GM12878 (cell line): Measurements from ENCODE around the gene MLN. TPM values are rescaled to one million over a fixed set of nuclear protein-coding genes. Genes with fewer than 3 reads are reported as not detected.

Source experiments
- ATAC-seq: fragments of 200-7000 bp; cut with Tn5 transposase; 3 replicates; pipeline ENCODE4 v1.9.1; 2020; ENCODE audit warnings: mild to moderate bottlenecking, moderate library complexity
- BruUV-seq: library from RNA; stranded (reverse); fragments of 400-500 nt; replicated peaks from 2 replicates; lab custom pipeline; 2021; lab: Mats Ljungman, UMichigan
- CTCF ChIA-PET: fragments of 300-600 bp; sonication (Branson Sonifier 250); formaldehyde crosslinking; extraction: SDS; loops from one replicate; lab custom pipeline; 2021; ENCODE audit warnings: inconsistent platforms; lab: Yijun Ruan, JAX
- POLR2A ChIA-PET: fragments of 350-600 bp; formaldehyde crosslinking; extraction: SDS; loops from one replicate; lab custom pipeline; 2021; ENCODE audit warnings: inconsistent platforms; lab: Charles Lee
- RAD21 ChIA-PET: fragments of 300-600 bp; sonication (Branson Sonifier 250); formaldehyde crosslinking; loops from one replicate; lab custom pipeline; 2023; ENCODE audit warnings: antibody characterized with exemption; ENCODE audit not compliant: unreplicated experiment; lab: Charles Lee
- SMC1A ChIA-PET: fragments of 300-600 bp; sonication (Branson Sonifier 250); formaldehyde crosslinking; loops from one replicate; lab custom pipeline; 2023; ENCODE audit not compliant: unreplicated experiment, uncharacterized antibody; lab: Charles Lee
- DNase-seq: peaks from one replicate; pipeline ENCODE4 v3.0.0-alpha.2; 2011; ENCODE audit warnings: low read depth, low spot score
- FAIRE-seq: peaks from 3 replicates; lab custom pipeline; 2011; peaks lifted over from hg19 to GRCh38; lab: Jason Lieb, UNC
- H2AFZ ChIP-seq: 2 replicates; pipeline ENCODE4 v1.6.0; 2011; ENCODE audit warnings: low read depth, low read length, control low read depth; ENCODE audit not compliant: control insufficient read depth
- H3K27ac ChIP-seq: 2 replicates; pipeline ENCODE4 v1.5.1; 2011; ENCODE audit warnings: control low read depth; ENCODE audit not compliant: control insufficient read depth, insufficient read depth
- H3K27me3 ChIP-seq, 2 experiments: replicated peaks in 1 of 2; 2 replicates each; pipeline versions ENCODE4 v1.6.0 to v1.6.1; 2011; ENCODE audit warnings: low read length in 1 of 2; ENCODE audit not compliant: control insufficient read depth in 2 of 2, insufficient read depth in 2 of 2
- H3K36me3 ChIP-seq, 2 experiments: 2 replicates each; pipeline ENCODE4 v1.5.1; 2011; ENCODE audit warnings: low read length in 1 of 2; ENCODE audit not compliant: control insufficient read depth in 2 of 2, insufficient read depth in 2 of 2
- H3K4me1 ChIP-seq: 2 replicates; pipeline ENCODE4 v1.6.1; 2011; ENCODE audit warnings: mild to moderate bottlenecking, low read length, moderate library complexity, mixed read lengths; ENCODE audit not compliant: control insufficient read depth, insufficient read depth
- H3K4me2 ChIP-seq: 2 replicates; pipeline ENCODE4 v1.6.0; 2011; ENCODE audit warnings: control low read depth; ENCODE audit not compliant: control insufficient read depth, insufficient read depth
- H3K4me3 ChIP-seq: fragments of 200-600 bp; sonication (generic); 2 replicates; pipeline ENCODE4 v1.5.1; 2016
- H3K79me2 ChIP-seq: 2 replicates; pipeline ENCODE4 v1.6.0; 2011; ENCODE audit warnings: low read length; ENCODE audit not compliant: control insufficient read depth, insufficient read depth
- H3K9ac ChIP-seq: 2 replicates; pipeline ENCODE4 v1.8.0; 2011; ENCODE audit warnings: low read length, control low read depth, mixed read lengths; ENCODE audit not compliant: control insufficient read depth, insufficient read depth
- H3K9me3 ChIP-seq: replicated peaks from 3 replicates; pipeline ENCODE4 v1.5.1; 2011; ENCODE audit warnings: mild to moderate bottlenecking, low read length; ENCODE audit not compliant: control insufficient read depth, insufficient read depth
- H4K20me1 ChIP-seq: 2 replicates; pipeline ENCODE4 v1.6.0; 2011; ENCODE audit not compliant: control insufficient read depth, insufficient read depth
- ASH2L ChIP-seq: fragments of 300-600, 200-600 bp; sonication (generic); IDR thresholded peaks from 2 replicates; pipeline ENCODE4 v1.6.1; 2017; ENCODE audit warnings: low read depth, mild to moderate bottlenecking, borderline replicate concordance
- CEBPB ChIP-seq, 2 experiments: fragments of 150-350 bp in 1 of 2; IDR thresholded peaks; 2 replicates each; pipeline ENCODE4 v1.6.1; 2012 to 2014; ENCODE audit warnings: low read depth in 2 of 2, low read length in 2 of 2, borderline replicate concordance in 1 of 2, inconsistent platforms in 1 of 2
- CHD4 ChIP-seq: fragments of 200-600 bp; sonication (generic); IDR thresholded peaks from 2 replicates; pipeline ENCODE4 v1.6.1; 2016; ENCODE audit warnings: mild to moderate bottlenecking
- FOS ChIP-seq: IDR thresholded peaks from 3 replicates; pipeline ENCODE4 v1.6.1; 2011; ENCODE audit warnings: borderline replicate concordance; ENCODE audit not compliant: insufficient read length; ENCODE audit errors: extremely low read depth
- GATAD2B ChIP-seq: fragments of 450-650 bp; conservative IDR thresholded peaks from 2 replicates; pipeline ENCODE4 v1.6.1; 2017; ENCODE audit warnings: low read depth, mild to moderate bottlenecking, moderate library complexity
- MEF2A ChIP-seq: IDR thresholded peaks from 2 replicates; pipeline ENCODE4 v1.6.1; 2011; ENCODE audit warnings: low read depth, mild to moderate bottlenecking, low read length, moderate library complexity; ENCODE audit not compliant: insufficient read depth
- NFYA ChIP-seq: IDR thresholded peaks from 2 replicates; pipeline ENCODE4 v1.6.1; 2011; ENCODE audit warnings: low read depth, mild to moderate bottlenecking, low read length, improper control_type of control experiment, borderline replicate concordance
- PML ChIP-seq: IDR thresholded peaks from 2 replicates; pipeline ENCODE4 v1.6.1; 2012; ENCODE audit warnings: low read length, inconsistent platforms
- RBBP5 ChIP-seq: fragments of 200-600 bp; sonication (generic); conservative IDR thresholded peaks from 2 replicates; pipeline ENCODE4 v1.6.1; 2016
- SMAD5 ChIP-seq: IDR thresholded peaks from 2 replicates; pipeline ENCODE4 v1.6.1; 2016; ENCODE audit warnings: antibody characterized with exemption, low read depth
- TAF1 ChIP-seq: IDR thresholded peaks from 2 replicates; pipeline ENCODE4 v1.6.1; 2011; ENCODE audit warnings: mild to moderate bottlenecking, low read depth, low read length, borderline replicate concordance
- TCF3 ChIP-seq: IDR thresholded peaks from 2 replicates; pipeline ENCODE4 v1.6.1; 2012; ENCODE audit warnings: low read depth, mild to moderate bottlenecking, low read length, borderline replicate concordance; ENCODE audit not compliant: insufficient read depth
- WGBS: methylation state at CpG from one replicate; pipeline ENCODE4 v1.1.6; 2016; ENCODE audit warnings: low lambda C conversion rate; ENCODE audit not compliant: insufficient replicate concordance, insufficient coverage; ENCODE audit errors: missing lambda C conversion rate; 5-methylcytosine and 5-hydroxymethylcytosine counted together
- in situ Hi-C: fragments of 300-500 bp; cut with MboI; formaldehyde crosslinking; loops from 9 replicates; pipeline ENCODE4 v1.14.3; 2018; ENCODE audit warnings: mixed read lengths
- intact Hi-C: fragments of 100-400 bp; cut with micrococcal nuclease; formaldehyde crosslinking; loops from one replicate; pipeline ENCODE4 v1.14.2; 2022; ENCODE audit not compliant: unreplicated experiment
- polyA plus RNA-seq, 11 experiments: library from polyadenylated mRNA; depleted of rRNA in 4 of 11; unstranded in 6 of 11; stranded (reverse) in 5 of 11; fragments of >200 nt; fragmentation: Nextera tagmentation in 4 of 11; fragmentation: Illumina TruSeq in 1 of 11; extraction: Ambion mirVana in 4 of 11; extraction: Trizol in 1 of 11; gene quantifications; 1 replicate in 1 of 11; 2 replicates in 10 of 11; pipeline versions ENCODE4 v1.2.1 to v1.2.3, GENCODE V29; 2011 to 2016; ENCODE audit warnings: inconsistent platforms in 2 of 11, missing spikeins in 2 of 11, low read depth in 1 of 11
- total RNA-seq, 4 experiments: library from RNA; depleted of rRNA in 3 of 4; stranded (reverse); fragments of >200 nt in 3 of 4; fragmentation: Illumina TruSeq in 1 of 4; extraction: Trizol in 1 of 4; gene quantifications; 2 replicates each; pipeline versions ENCODE4 v1.2.1 to v1.2.3, GENCODE V29; 2013 to 2021
- TF ChIP-seq, protein P1 (sequence below): fragments of 150-350 bp; IDR thresholded peaks from 2 replicates; pipeline ENCODE4 v1.6.1; 2016; ENCODE audit warnings: low read depth, low read length
- TF ChIP-seq, protein P2 (sequence below): fragments of 450-650 bp; formaldehyde crosslinking; IDR thresholded peaks from 2 replicates; pipeline ENCODE4 v1.4.0; 2022; ENCODE audit warnings: mild to moderate bottlenecking, moderate library complexity

The MLN gene
- total and polyA plus RNA-seq, 10 of the 15 experiments (the other 5 are each of a cell fraction or from before 2014, with no cell fraction given), result not detected

GRCh38 chr6:33783781-33784520, 19.9 kb downstream of the MLN start:
- Histone ChIP-seq H3K4me1 (peaks cover 6% of the 10 kb centered on the region), H3K79me2 (peaks cover 30% of the 10 kb centered on the region), H3K9me3 (no peaks in the 10 kb centered on the region), H3K27me3 (no peaks in the 10 kb centered on the region), H4K20me1 (no peaks in the 10 kb centered on the region; the same call in 1 of the 2 replicates), H2AFZ (no peak overlapping the region), H3K27ac (no peak overlapping the region)
- ATAC-seq (no peak), DNase-seq (no peak)
- ChIA-PET POLR2A (no interaction called here), CTCF (no interaction called here), SMC1A (no interaction called here)
- intact Hi-C loops, result no loop called here
- TF ChIP-seq PML (no peak), GATAD2B (no peak), FOS (no peak), NFYA (no peak), ASH2L (no peak), CHD4 (no peak), MEF2A (no peak), RBBP5 (no peak), CEBPB (IDR thresholded peaks at IDR 0.05; ENCODE audit: borderline replicate concordance in 1 of 2, low read depth in 2 of 2, low read length in 2 of 2) (no peak), SMAD5 (no peak), TAF1 (no peak), TCF3 (no peak)
- TF ChIP-seq, protein P1, sequence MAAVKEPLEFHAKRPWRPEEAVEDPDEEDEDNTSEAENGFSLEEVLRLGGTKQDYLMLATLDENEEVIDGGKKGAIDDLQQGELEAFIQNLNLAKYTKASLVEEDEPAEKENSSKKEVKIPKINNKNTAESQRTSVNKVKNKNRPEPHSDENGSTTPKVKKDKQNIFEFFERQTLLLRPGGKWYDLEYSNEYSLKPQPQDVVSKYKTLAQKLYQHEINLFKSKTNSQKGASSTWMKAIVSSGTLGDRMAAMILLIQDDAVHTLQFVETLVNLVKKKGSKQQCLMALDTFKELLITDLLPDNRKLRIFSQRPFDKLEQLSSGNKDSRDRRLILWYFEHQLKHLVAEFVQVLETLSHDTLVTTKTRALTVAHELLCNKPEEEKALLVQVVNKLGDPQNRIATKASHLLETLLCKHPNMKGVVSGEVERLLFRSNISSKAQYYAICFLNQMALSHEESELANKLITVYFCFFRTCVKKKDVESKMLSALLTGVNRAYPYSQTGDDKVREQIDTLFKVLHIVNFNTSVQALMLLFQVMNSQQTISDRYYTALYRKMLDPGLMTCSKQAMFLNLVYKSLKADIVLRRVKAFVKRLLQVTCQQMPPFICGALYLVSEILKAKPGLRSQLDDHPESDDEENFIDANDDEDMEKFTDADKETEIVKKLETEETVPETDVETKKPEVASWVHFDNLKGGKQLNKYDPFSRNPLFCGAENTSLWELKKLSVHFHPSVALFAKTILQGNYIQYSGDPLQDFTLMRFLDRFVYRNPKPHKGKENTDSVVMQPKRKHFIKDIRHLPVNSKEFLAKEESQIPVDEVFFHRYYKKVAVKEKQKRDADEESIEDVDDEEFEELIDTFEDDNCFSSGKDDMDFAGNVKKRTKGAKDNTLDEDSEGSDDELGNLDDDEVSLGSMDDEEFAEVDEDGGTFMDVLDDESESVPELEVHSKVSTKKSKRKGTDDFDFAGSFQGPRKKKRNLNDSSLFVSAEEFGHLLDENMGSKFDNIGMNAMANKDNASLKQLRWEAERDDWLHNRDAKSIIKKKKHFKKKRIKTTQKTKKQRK, result no peak
- TF ChIP-seq, protein P2, sequence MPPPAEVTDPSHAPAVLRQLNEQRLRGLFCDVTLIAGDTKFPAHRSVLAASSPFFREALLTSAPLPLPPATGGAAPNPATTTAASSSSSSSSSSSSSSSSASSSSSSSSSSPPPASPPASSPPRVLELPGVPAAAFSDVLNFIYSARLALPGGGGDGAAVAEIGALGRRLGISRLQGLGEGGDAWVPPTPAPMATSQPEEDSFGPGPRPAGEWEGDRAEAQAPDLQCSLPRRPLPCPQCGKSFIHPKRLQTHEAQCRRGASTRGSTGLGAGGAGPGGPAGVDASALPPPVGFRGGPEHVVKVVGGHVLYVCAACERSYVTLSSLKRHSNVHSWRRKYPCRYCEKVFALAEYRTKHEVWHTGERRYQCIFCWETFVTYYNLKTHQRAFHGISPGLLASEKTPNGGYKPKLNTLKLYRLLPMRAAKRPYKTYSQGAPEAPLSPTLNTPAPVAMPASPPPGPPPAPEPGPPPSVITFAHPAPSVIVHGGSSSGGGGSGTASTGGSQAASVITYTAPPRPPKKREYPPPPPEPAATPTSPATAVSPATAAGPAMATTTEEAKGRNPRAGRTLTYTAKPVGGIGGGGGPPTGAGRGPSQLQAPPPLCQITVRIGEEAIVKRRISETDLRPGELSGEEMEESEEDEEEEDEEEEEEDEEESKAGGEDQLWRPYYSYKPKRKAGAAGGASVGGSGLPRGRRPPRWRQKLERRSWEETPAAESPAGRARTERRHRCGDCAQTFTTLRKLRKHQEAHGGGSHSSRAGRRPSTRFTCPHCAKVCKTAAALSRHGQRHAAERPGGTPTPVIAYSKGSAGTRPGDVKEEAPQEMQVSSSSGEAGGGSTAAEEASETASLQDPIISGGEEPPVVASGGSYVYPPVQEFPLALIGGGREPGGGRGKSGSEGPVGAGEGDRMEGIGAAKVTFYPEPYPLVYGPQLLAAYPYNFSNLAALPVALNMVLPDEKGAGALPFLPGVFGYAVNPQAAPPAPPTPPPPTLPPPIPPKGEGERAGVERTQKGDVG (CRISPR knock-in tag), result no peak
- TF ChIP-seq, all 136 proteins: peak for 0
- Histone ChIP-seq H3K4me2 (no peak overlapping the region), H3K4me3 (no peak overlapping the region), H3K36me3 (peaks cover 8 to 25% of the 10 kb centered on the region in 2 experiments; a peak in 3 of 4 replicates), H3K9ac (no peak overlapping the region)
- BruUV-seq, result no TSS peak
- no peak for FAIRE-seq
- WGBS, result 99% methylated on average over 10 of the region's 10 CpGs
- in situ Hi-C loops, result no loop called here
- RAD21 ChIA-PET, result no interaction called here
